ENCODE data around the gene KLHL2. TPM values are rescaled to one million over a fixed set of nuclear protein-coding genes. Genes with fewer than 3 reads are reported as not detected.

KLHL2 gene
- total and polyA plus RNA-seq, 2 of the 13 experiments (the other 11 are each of a cell fraction or from before 2014, with no cell fraction given) = 9.2 to 17.6 TPM

DNA sequence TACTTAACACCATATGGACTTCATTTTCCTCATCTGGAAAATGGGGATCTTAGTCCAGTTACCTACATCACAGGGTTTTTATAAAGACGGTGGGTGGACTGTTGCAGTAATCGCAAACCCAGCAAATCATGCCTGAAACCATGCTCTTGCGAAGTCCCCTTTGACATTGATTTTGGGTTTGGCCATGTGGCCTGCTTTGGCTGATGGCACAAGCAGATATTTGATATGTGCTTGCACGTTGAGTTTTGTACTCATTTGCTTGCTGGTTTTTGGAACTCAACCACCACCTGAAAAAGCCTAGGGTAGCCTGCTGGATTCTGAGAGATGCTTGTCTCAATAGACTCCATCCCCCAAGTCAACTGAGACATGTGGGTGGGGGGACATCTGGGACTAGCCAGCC lies 14.4 kb upstream of the KLHL2 start:
- FAIRE-seq = no peak
- ATAC-seq = no peak
- Histone ChIP-seq H3K27ac (ENCODE audit: extremely low read length, insufficient read depth, low read length) (no peak overlapping the region), H3K36me3 (replicated peaks in 1 of 2; ENCODE audit: control insufficient read depth in 1 of 2, insufficient read depth in 2 of 2, low read length in 2 of 2) (no peaks in the 10 kb centered on the region), H3K9me3 (ENCODE audit: low read length) (no peaks in the 10 kb centered on the region), H3K79me2 (ENCODE audit: insufficient read depth, low read length) (no peaks in the 10 kb centered on the region), H3K27me3 (ENCODE audit: control insufficient read depth in 1 of 2, insufficient read depth in 2 of 2, low read length in 2 of 2) (peaks cover 0 to 7% of the 10 kb centered on the region in 2 experiments; a peak in 2 of 5 replicates), H4K20me1 (ENCODE audit: insufficient read depth, low read length) (no peaks in the 10 kb centered on the region), H3K4me1 (ENCODE audit: insufficient read depth, low read length) (peaks cover 19% of the 10 kb centered on the region), H3K4me3 (replicated peaks in 1 of 3; ENCODE audit: insufficient read depth in 1 of 3, low read depth in 2 of 3, low read length in 3 of 3) (no peak overlapping the region), H3K9ac (ENCODE audit: insufficient read depth, low read depth, low read length) (no peak overlapping the region), H2AFZ (ENCODE audit: low read length) (no peak overlapping the region), H3K4me2 (ENCODE audit: low read depth, low read length) (no peak overlapping the region)
- intact Hi-C loops (cut with micrococcal nuclease; ENCODE audit: unreplicated experiment) = no loop called here
- ChIA-PET POLR2A (no interaction called here), CTCF (ENCODE audit: low intra/inter-chr PET ratio, low total read pairs) (no interaction called here)
- BruUV-seq (replicated peaks) = no TSS peak
- DNase-seq (ENCODE audit: low spot score) = no peak
- 66% methylated on average over 4 of the region's 4 CpGs for WGBS (ENCODE audit: low lambda C conversion rate)
- TF ChIP-seq ZNF629 (CRISPR knock-in tag; conservative IDR thresholded peaks at IDR 0.05) = peak; percentile 52
- no peak for TF ChIP-seq DMAP1 (CRISPR knock-in tag; IDR thresholded peaks at IDR 0.05)
- TF ChIP-seq ZNF839 (CRISPR knock-in tag; IDR thresholded peaks at IDR 0.05; ENCODE audit: borderline replicate concordance) = no peak
- TF ChIP-seq, protein P1, sequence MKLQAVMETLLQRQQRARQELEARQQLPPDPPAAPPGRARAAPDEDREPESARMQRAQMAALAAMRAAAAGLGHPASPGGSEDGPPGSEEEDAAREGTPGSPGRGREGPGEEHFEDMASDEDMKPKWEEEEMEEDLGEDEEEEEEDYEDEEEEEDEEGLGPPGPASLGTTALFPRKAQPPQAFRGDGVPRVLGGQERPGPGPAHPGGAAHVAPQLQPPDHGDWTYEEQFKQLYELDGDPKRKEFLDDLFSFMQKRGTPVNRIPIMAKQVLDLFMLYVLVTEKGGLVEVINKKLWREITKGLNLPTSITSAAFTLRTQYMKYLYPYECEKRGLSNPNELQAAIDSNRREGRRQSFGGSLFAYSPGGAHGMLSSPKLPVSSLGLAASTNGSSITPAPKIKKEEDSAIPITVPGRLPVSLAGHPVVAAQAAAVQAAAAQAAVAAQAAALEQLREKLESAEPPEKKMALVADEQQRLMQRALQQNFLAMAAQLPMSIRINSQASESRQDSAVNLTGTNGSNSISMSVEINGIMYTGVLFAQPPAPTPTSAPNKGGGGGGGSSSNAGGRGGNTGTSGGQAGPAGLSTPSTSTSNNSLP (IDR thresholded peaks at IDR 0.05; ENCODE audit: low read depth, low read length) = no peak
- no peak for TF ChIP-seq ELF3 (CRISPR knock-in tag; IDR thresholded peaks at IDR 0.05)
- in situ Hi-C loops (cut with HindIII; ENCODE audit: extremely low pct_ligation_motif_present, low pct_unique_long_range_greater_than_20kb) = no loop called here

DNA sequence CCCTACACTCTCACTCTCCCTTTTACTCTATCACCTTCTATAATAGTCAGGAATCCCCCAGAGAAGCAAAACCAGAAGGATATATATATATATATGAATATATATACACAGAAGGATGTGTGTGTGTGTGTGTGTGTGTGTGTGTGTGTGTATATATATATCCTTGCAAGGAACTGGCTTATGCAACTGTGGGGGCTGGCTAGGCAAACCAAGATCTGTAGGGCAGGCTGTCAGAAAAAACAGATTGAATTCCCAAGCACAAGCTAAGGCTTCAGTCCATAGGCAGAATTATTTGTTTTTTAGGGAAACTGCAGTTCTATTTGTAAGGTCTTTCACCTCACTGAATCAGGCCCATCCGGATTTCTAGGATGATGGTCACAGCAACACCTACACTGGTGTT lies 13.0 kb upstream of the KLHL2 start:
- H3K9me3 ChIP-seq (ENCODE audit: low read length) = no peaks in the 10 kb centered on the region
- intact Hi-C loops (cut with micrococcal nuclease; ENCODE audit: unreplicated experiment) (no loop called here), in situ Hi-C loops (cut with HindIII; ENCODE audit: extremely low pct_ligation_motif_present, low pct_unique_long_range_greater_than_20kb) (no loop called here)
- peaks cover 19% of the 10 kb centered on the region for H3K4me1 ChIP-seq (ENCODE audit: insufficient read depth, low read length)
- H3K27ac ChIP-seq (ENCODE audit: extremely low read length, insufficient read depth, low read length) = no peak overlapping the region
- POLR2A ChIA-PET = no interaction called here
- no peak overlapping the region for H3K9ac ChIP-seq (ENCODE audit: insufficient read depth, low read depth, low read length)
- H2AFZ ChIP-seq (ENCODE audit: low read length) = no peak overlapping the region
- H3K79me2 ChIP-seq (ENCODE audit: insufficient read depth, low read length) = no peaks in the 10 kb centered on the region
- TF ChIP-seq ELF1 (CRISPR knock-in tag; IDR thresholded peaks at IDR 0.05) = no peak
- TF ChIP-seq, protein P2, sequence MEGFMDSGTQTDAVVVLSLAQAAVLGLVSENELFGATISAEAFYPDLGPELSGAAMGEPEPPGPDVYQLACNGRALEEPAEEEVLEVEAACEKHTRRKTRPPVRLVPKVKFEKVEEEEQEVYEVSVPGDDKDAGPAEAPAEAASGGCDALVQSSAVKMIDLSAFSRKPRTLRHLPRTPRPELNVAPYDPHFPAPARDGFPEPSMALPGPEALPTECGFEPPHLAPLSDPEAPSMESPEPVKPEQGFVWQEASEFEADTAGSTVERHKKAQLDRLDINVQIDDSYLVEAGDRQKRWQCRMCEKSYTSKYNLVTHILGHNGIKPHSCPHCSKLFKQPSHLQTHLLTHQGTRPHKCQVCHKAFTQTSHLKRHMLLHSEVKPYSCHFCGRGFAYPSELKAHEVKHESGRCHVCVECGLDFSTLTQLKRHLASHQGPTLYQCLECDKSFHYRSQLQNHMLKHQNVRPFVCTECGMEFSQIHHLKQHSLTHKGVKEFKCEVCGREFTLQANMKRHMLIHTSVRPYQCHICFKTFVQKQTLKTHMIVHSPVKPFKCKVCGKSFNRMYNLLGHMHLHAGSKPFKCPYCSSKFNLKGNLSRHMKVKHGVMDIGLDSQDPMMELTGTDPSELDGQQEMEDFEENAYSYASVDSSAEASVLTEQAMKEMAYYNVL (CRISPR knock-in tag; IDR thresholded peaks at IDR 0.05; ENCODE audit: borderline replicate concordance) = no peak
- H4K20me1 ChIP-seq (ENCODE audit: insufficient read depth, low read length) = no peaks in the 10 kb centered on the region
- no peak for DNase-seq (ENCODE audit: low spot score)
- no peak for ATAC-seq
- 8% methylated on average over 1 of the region's 1 CpG for WGBS (ENCODE audit: low lambda C conversion rate)
- H3K4me3 ChIP-seq (replicated peaks in 1 of 3; ENCODE audit: insufficient read depth in 1 of 3, low read depth in 2 of 3, low read length in 3 of 3) = no peak overlapping the region
- CTCF ChIA-PET (ENCODE audit: low intra/inter-chr PET ratio, low total read pairs) = no interaction called here
- H3K27me3 ChIP-seq (ENCODE audit: control insufficient read depth in 1 of 2, insufficient read depth in 2 of 2, low read length in 2 of 2) = peaks cover 0 to 7% of the 10 kb centered on the region in 2 experiments; a peak in 2 of 5 replicates
- no peaks in the 10 kb centered on the region for H3K36me3 ChIP-seq (replicated peaks in 1 of 2; ENCODE audit: control insufficient read depth in 1 of 2, insufficient read depth in 2 of 2, low read length in 2 of 2)
- FAIRE-seq = no peak
- no peak overlapping the region for H3K4me2 ChIP-seq (ENCODE audit: low read depth, low read length)
- BruUV-seq (replicated peaks) = no TSS peak
